Peyer's patch (tissue), 4 donors: ENCODE measurements around the gene MICAL3.

Experiments used
- CTCF ChIP-seq, 6 experiments: fragments of 450-650 bp in 4 of 6; fragments of 200-600 bp in 2 of 6; sonication (generic) in 1 of 6; IDR thresholded peaks; one replicate each; pipeline ENCODE4 v1.5.1; 2017 to 2019; ENCODE audit warnings: antibody characterized with exemption in 6 of 6, mild to moderate bottlenecking in 3 of 6, moderate library complexity in 1 of 6
- POLR2A ChIP-seq, 2 donors: fragments of 450-650 bp; IDR thresholded peaks; one replicate each; pipeline ENCODE4 v1.5.1; 2017; ENCODE audit warnings: antibody characterized with exemption in 2 of 2, mild to moderate bottlenecking in 2 of 2, moderate library complexity in 2 of 2

- no peak for TF ChIP-seq CTCF (IDR thresholded peaks at IDR 0.05)
- peak in 1 of 2 donors; percentile 7 for TF ChIP-seq POLR2A (IDR thresholded peaks at IDR 0.05)
Measured at GRCh38 chr22:17870407-17870806, 154.0 kb downstream of the MICAL3 start.
